A673 (cell line): ENCODE data around the gene STEAP3. TPM values are rescaled to one million over a fixed set of nuclear protein-coding genes. Genes with fewer than 3 reads are reported as not detected.

ENCODE experiments used
- BruUV-seq: library from RNA; stranded (reverse); fragments of 400-500 nt; replicated peaks from 2 replicates; lab custom pipeline; 2021; lab: Mats Ljungman, UMichigan
- CTCF ChIA-PET: fragments of 300-600 bp; sonication (Branson Sonifier 250); formaldehyde crosslinking; loops from one replicate; lab custom pipeline; 2022; ENCODE audit warnings: antibody characterized with exemption; lab: Charles Lee
- POLR2A ChIA-PET: fragments of 300-600 bp; sonication (Branson Sonifier 250); formaldehyde crosslinking; loops from one replicate; lab custom pipeline; 2022; ENCODE audit warnings: antibody characterized with exemption; ENCODE audit not compliant: low non-redundant PET; lab: Charles Lee
- DNase-seq: peaks from one replicate; pipeline ENCODE4 v3.0.0-alpha.2; 2015; ENCODE audit warnings: low spot score
- H3K27ac ChIP-seq: fragments of 200-600 bp; sonication (generic); 2 replicates; pipeline ENCODE4 v1.5.1; 2016; ENCODE audit warnings: mixed run types, low read depth, mild to moderate bottlenecking, mixed read lengths, antibody characterized with exemption, low read length; ENCODE audit not compliant: poor library complexity, severe bottlenecking
- H3K27me3 ChIP-seq: fragments of 200-600 bp; sonication (generic); replicated peaks from 2 replicates; pipeline ENCODE4 v1.6.1; 2017; ENCODE audit warnings: mixed run types, low read depth, mild to moderate bottlenecking, mixed read lengths, antibody characterized with exemption, low read length; ENCODE audit not compliant: insufficient read depth, poor library complexity
- H3K36me3 ChIP-seq: fragments of 200-600 bp; sonication (generic); 2 replicates; pipeline ENCODE4 v1.6.1; 2016; ENCODE audit warnings: mixed run types, mild to moderate bottlenecking, mixed read lengths, antibody characterized with exemption, low read length; ENCODE audit not compliant: insufficient read depth, poor library complexity, severe bottlenecking
- H3K4me1 ChIP-seq: fragments of 200-600 bp; sonication (generic); 2 replicates; pipeline ENCODE4 v1.6.1; 2017; ENCODE audit warnings: mixed run types, mild to moderate bottlenecking, mixed read lengths, antibody characterized with exemption, low read length; ENCODE audit not compliant: insufficient read depth, poor library complexity, severe bottlenecking
- H3K4me3 ChIP-seq: fragments of 200-600 bp; sonication (generic); 2 replicates; pipeline ENCODE4 v1.5.1; 2016; ENCODE audit warnings: low read depth, mixed run types, mild to moderate bottlenecking, mixed read lengths, low read length; ENCODE audit not compliant: poor library complexity, severe bottlenecking
- H3K9me3 ChIP-seq: fragments of 200-600 bp; sonication (generic); 2 replicates; pipeline ENCODE4 v1.6.1; 2016; ENCODE audit warnings: mixed run types, low read depth, mild to moderate bottlenecking, mixed read lengths, antibody characterized with exemption, low read length; ENCODE audit not compliant: poor library complexity, severe bottlenecking
- CTCF ChIP-seq: fragments of 300-800, 200-600 bp; sonication (generic); conservative IDR thresholded peaks from 2 replicates; pipeline ENCODE4 v1.5.1; 2017; ENCODE audit warnings: low read depth, mild to moderate bottlenecking, antibody characterized with exemption, low read length, moderate library complexity, mixed read lengths
- EZH2 ChIP-seq: fragments of 200-600 bp; sonication (generic); IDR thresholded peaks from 2 replicates; pipeline ENCODE4 v1.6.1; 2017; ENCODE audit warnings: borderline replicate concordance, low read depth, mild to moderate bottlenecking, mixed read lengths, antibody characterized with exemption, low read length; ENCODE audit not compliant: poor library complexity, severe bottlenecking
- intact Hi-C: fragments of 100-400 bp; cut with micrococcal nuclease; formaldehyde crosslinking; loops from one replicate; pipeline ENCODE4 v1.10.0; 2022; ENCODE audit not compliant: unreplicated experiment
- total RNA-seq: library from RNA; stranded (reverse); gene quantifications from 2 replicates; pipeline ENCODE4 v1.2.3, GENCODE V29; 2021

The STEAP3 gene
- total RNA-seq, 1 experiment from 2014 or later = 20.3 TPM

GRCh38 chr2:119224391-119225104, 914 bp downstream of the STEAP3 start:
- H3K4me3 ChIP-seq = peak overlapping the region; percentile 58
- intact Hi-C loops = no loop called here
- no peaks in the 10 kb centered on the region for H3K27me3 ChIP-seq
- H3K4me1 ChIP-seq = peaks cover 17% of the 10 kb centered on the region
- BruUV-seq = TSS peak; percentile 30
- no peak for TF ChIP-seq CTCF
- TF ChIP-seq EZH2 = no peak
- POLR2A ChIA-PET = no interaction called here
- H3K27ac ChIP-seq = peak overlapping the region; percentile 64
- peak; percentile 36 for DNase-seq
- no peaks in the 10 kb centered on the region for H3K36me3 ChIP-seq
- CTCF ChIA-PET = no interaction called here
- no peaks in the 10 kb centered on the region for H3K9me3 ChIP-seq

- H3K27ac ChIP-seq = no peak overlapping the region
- DNase-seq = no peak
- no peaks in the 10 kb centered on the region for H3K27me3 ChIP-seq
- ChIA-PET CTCF (no interaction called here), POLR2A (interaction anchor here (0.5 kb wide), 1 partner anchor 1867 kb away, joined by 6 read pairs; no protein-coding TSS in a partner anchor)
- peak overlapping the region; percentile 58 for H3K4me3 ChIP-seq
- H3K4me1 ChIP-seq = peaks cover 19% of the 10 kb centered on the region
- H3K9me3 ChIP-seq = no peaks in the 10 kb centered on the region
- no TSS peak for BruUV-seq
- intact Hi-C loops = no loop called here
- no peaks in the 10 kb centered on the region for H3K36me3 ChIP-seq
- TF ChIP-seq EZH2 (no peak), CTCF (no peak)
Observed at GRCh38 chr2:119225105-119225865, 1.7 kb downstream of the STEAP3 start.

GRCh38 chr2:119225926-119226325, 2.3 kb downstream of the STEAP3 start:
- Histone ChIP-seq H3K27me3 (no peaks in the 10 kb centered on the region), H3K4me1 (peaks cover 26% of the 10 kb centered on the region), H3K4me3 (no peak overlapping the region), H3K9me3 (no peaks in the 10 kb centered on the region), H3K27ac (no peak overlapping the region), H3K36me3 (no peaks in the 10 kb centered on the region)
- TF ChIP-seq EZH2 (no peak), CTCF (no peak)
- POLR2A ChIA-PET = no interaction called here
- CTCF ChIA-PET = no interaction called here
- DNase-seq = no peak
- no TSS peak for BruUV-seq
- intact Hi-C loops = no loop called here
